Thyroid gland (tissue), 4 donors: ENCODE measurements around the gene STAT2.

Experiments used
- CTCF ChIP-seq, 6 experiments: fragments of 200-600 bp in 3 of 6; fragments of 450-650 bp in 3 of 6; sonication (generic) in 3 of 6; IDR thresholded peaks; one replicate each; pipeline ENCODE4 v1.5.1; 2016 to 2019; ENCODE audit warnings: antibody characterized with exemption in 6 of 6, mild to moderate bottlenecking in 2 of 6, inconsistent platforms in 1 of 6, moderate library complexity in 1 of 6
- POLR2A ChIP-seq, 2 donors: fragments of 450-650 bp; IDR thresholded peaks; one replicate each; pipeline ENCODE4 v1.6.1; 2017; ENCODE audit warnings: antibody characterized with exemption in 2 of 2, mild to moderate bottlenecking in 2 of 2, moderate library complexity in 1 of 2

GRCh38 chr12:56375598-56376434 is 15.9 kb upstream of the STAT2 start:
- no peak for TF ChIP-seq CTCF (IDR thresholded peaks at IDR 0.05)
- TF ChIP-seq POLR2A (IDR thresholded peaks at IDR 0.05) = no peak
